NCI-H510A (cell line): Measurements from ENCODE around the gene PBX3.
"Not testable (repeated sequence)": the region's sequence is repeated elsewhere in the genome, so short reads cannot be mapped to it uniquely, and the experiment has no call there.

Experiments
- DNase-seq: peaks from one replicate; lab custom pipeline; 2025; lab: John Stamatoyannopoulos, UW

The PBX3 gene

DNA sequence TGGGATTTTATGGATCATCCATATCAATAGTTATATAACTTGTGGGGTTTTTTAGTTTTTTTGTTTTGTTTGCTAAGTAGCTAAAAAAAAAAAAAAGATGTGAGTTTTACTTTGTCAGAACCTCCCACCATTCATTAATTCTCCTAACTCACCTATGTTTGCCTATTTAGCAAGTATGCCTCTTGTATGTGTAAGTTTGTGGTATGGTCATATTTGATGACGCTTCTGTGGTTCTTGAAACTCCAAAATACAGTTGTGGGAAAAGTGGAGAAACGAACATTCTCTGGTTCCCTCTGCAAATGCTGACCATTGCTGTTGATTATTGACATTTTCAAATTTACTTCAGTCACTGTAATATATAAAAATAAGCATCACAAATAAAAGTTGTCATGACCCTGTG lies 75.7 kb downstream of the PBX3 start:
- no peak for DNase-seq

DNA sequence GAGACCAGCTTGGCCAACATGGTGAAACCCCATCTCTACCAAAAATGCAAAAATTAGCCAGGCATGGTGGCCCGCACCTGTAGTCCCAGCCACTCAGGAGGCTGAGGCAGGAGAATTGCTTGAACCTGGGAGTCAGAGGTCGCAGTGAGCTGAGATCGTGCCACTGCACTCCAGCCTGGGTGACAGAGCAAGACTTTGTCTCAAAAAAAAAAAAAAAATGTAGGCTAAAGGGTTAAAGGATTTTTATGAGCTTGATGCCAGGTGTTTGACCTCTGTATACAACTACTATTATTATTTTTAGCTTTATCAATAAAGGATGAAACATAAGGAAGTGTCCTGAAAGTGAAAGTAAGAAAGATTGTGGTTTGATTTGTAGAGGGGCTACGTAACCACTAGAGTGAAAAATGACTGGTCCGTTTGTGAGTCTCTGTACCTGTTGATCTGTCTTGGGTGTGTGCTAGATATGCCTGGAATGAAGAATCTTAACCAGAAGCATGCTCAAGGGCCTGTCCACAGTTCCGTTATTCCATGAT lies 76.8 kb downstream of the PBX3 start:
- DNase-seq: not testable (repeated sequence)

DNA sequence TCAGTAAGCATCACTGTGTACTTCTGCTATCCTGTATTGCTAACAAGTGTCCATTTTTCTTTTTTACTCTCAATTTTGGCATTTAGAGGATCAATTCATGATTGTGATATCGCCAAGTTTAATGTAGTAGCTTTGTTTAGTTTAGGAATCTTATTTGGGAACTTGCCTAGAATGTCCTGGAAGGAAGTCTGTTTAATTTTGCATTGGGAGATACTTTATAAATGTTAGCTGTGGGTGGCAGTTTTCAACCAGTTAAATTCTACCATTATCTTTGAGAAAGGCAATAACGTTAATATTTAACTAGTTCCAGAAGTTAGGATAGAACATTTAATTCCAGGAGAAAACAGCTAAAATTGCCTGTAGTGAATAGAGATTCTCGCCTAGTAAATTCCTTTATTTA lies 78.6 kb downstream of the PBX3 start:
- DNase-seq: no peak

DNA sequence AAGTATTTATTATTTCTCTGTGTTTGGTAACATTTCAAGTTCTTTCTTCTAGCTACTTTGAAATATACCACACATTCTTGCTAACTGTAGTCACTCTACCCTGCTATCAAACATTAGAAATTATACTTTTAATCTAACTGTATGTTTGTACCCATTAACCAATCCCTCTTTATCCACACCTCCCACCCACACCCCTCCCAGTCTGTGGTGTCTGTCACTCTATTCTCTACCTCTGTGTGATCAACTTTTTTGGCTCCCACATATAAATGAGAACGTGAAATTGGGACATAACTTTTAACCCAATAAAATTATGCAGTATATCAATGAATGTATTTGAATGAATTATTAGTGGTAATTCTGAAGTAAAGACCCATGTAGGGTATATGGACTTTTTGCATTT lies 79.7 kb downstream of the PBX3 start:
- DNase-seq: no peak

DNA sequence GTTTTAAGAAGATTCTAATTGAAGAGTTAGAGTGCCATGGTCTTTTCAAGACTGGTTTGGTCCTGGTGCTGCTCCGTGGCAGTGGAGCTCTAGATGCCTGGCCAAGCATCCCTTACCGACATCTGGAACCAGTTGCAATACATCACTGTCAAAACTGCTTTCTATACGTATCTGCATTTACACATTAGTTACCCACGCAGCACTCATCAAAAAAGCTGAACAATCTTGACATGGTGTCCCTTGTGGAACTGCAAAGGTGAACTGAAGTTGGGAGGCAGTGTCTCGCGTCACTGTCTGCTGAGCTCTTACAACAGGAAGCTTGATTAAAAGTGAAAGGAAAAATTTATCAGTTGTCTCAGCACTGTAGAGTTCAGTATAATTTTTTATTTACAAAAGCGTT lies 82.6 kb downstream of the PBX3 start:
- no peak for DNase-seq

DNA sequence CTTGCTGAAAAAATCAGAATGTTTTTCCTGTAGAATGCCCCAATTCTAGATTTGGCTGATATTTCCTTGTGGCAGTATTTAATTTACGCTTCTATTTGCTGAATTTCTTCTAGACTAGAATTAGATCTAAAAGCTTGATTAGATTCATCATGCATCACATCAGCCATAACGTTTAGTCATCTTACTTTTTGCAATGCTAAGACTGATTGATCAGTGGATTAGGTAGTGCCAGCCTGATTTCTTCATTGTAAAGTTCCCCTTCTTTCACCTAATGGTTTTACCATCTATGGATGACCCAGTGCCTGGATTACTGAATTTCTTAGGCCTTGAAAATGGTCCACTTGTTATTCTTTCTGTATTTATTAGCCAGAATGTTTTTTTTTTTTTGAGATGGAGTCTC lies 83.9 kb downstream of the PBX3 start:
- DNase-seq: no peak

DNA sequence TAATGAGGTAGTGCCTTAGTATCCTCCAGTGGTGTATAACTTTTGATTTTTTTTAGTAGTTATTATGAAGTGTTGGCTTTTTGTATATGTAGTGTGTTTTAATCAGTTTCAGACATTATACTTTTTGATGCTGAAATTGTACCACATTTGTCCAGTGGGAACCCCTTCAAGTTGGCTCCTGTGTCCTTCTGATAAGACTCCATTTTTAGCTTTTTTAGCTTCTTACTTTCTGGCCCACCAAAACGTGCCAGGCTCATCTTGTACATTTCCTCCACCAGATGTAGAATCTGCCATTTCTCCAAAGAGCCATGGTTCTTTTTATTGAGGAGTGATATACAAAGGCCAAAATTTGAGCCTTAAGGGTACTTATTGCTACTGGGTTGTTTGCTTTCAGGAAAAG lies 84.4 kb downstream of the PBX3 start:
- no peak for DNase-seq

DNA sequence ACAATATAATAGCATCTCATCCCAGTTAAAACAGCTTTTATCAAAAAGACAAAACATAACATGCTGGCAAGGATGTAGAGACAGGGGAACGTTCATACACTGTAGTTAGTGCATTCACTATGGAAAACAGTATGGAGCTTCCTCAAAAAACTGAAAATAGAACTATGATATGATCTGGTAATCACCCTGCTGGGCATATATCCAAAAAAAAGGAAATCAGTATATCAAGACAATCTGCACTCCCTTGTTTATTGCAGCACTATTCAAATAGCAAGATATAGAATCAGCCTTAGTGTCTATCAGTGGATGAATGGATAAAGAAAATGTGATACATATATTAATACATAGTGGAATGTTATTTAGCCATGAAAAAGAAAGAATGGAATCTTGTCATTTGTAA lies 88.5 kb downstream of the PBX3 start:
- no peak for DNase-seq

DNA sequence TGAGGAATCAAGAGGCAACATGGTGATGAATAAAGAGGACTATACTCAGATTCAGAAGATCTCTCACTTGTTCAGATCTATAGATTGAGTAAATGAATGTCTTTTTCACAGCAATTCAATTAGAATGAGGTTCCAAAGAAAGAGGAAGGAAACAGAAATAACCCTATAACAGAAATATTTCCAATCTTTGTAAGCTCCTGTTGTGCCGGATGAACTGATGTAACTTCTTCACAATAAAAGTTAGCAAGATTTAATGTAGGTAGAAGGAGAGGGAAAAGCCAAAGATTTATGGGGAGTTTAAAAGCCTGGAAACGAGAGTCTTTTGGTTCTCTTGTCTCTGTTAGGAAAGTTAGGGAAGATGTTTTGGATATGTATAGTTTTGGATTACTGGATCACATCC lies 92.1 kb downstream of the PBX3 start:
- DNase-seq: no peak

DNA sequence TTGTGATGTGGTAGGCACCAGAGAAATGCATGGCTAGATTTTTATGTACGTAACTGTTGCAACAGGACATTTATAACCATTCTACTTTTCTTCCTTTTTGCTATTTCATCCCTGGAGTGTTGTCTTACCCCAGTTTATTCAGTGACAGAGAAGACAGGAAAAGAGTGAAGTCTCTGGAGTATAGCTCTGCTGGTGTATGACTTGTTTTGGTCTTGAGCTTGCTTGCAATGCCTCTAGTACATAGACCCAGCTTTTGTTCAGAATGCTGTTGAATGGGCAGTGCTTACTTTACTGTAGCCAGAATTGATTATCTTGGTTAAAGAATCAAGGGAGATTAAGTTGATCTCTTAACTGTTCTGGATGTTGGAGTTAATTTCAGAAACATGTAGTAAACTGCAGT lies 94.3 kb downstream of the PBX3 start:
- DNase-seq: no peak

DNA sequence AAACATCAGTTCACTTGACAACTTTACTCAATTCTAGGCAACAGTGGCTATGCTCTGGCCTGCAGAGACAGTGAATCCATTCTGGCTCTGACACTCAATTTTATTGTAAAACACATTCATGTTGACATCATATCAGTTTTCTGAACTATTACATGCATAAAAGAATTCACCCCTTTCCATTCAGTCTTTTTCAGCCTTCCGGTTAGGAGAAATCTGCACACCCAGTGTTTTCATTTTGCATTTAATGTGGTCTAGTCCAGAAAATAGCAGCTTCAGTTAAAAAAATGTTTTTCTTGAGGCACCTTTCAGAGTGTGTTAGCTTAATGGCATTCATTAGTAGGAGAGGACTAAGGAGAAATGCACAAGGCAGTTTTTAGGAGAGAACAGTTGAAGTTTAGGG lies 95.1 kb downstream of the PBX3 start:
- no peak for DNase-seq

DNA sequence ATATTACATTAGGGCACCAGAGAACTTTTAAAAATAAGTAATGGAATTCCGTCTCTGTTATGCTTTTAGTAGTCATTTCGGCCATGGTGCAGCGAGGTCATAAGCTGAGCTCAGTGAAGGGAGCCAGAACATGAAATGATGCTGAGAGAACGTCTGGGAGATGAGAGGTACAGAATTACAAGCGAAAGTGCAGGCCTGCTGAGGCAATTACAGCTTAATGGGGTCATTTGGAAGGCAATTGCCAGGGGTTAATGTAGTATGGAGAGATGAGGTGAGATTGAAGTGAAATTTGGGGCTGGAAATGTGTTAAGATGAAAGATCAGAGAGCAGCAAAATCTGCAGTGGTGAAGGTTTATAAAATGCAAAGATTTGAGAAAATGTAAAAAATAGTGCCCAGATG lies 96.5 kb downstream of the PBX3 start:
- no peak for DNase-seq

DNA sequence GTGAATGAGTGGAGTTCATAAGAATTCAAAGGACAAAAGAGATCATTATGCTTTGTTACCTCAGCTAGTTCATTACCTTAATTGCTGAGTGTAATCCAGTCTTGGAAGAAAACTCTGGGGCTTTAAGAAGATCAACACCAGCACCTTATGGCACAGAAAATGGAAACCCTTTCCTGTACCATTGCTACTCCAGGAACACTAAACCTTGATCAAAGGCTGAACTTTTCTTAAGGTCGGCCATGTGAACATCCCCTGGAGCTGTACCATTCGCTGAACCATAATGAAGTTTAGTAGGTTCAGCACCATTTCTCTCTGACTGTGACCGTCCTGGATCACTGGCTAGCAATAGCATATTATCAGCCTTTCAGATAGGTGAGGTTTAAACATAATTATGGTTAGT lies 97.4 kb downstream of the PBX3 start:
- no peak for DNase-seq

DNA sequence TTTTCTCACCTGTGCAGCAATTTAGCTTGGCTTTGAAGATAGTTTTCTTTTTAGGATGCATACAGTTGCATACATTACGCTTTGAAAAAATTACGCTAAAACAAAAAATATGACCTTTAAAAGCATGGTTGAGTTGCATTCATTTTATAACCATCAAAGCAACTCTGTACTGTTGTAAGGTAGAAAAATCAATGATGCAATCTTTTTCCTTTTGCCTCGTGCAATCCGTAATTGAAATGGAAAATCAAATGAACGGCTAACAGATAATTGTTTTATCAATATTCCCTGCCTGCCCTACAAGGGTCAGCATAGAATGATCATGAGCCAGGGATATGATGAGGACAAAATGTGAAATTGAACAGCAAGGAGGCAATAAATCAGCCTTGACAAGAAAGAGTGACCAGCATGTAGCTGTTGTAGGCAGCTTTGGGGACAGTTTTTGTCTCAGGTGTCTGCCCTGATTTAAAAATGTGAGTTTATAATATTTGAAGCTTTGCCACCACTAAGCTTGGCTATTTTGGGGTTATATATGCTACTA lies 98.2 kb downstream of the PBX3 start:
- no peak for DNase-seq

DNA sequence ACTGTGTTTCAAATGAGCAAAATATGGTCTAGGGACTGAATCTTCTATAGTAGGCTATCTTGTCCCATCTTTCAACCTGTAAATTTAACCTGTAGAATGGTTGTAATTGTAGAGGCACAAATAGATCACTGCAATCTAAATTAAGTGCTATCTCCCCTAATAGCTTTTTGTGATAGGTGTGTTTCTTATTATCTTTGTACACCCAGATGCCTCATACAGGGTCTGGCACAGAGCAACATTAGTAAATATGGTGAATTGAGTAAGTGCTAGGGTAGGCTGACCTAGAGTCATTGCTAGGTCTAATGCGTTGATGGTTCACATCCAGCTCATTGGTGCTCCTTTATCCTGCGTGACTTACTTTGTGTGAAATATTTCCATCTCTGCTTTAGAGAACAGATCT lies 100.6 kb downstream of the PBX3 start:
- DNase-seq: no peak

DNA sequence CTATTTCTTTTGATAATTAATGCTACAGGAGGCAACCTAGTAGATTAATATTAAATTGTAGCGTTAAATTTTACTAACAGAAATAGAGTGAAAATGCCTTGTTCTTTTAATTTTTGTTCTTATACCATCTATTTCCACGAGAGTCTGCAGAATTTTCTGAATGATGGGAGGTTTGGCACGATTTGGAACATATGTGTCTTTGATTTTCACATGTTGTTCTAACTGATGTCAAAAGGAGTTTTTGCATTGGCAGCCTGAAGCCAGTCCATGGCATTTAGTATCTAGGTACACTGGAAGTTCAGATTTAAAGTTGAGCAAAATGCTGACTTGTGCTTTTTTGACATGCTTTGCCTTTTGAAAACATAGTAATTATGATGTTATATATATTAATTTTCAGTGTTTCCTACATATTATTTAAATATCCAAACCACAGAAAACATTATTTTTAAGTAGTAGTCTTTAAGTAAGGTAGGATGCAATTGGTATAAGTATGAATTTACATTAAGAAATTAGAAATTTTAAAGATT lies 103.0 kb downstream of the PBX3 start:
- no peak for DNase-seq

DNA sequence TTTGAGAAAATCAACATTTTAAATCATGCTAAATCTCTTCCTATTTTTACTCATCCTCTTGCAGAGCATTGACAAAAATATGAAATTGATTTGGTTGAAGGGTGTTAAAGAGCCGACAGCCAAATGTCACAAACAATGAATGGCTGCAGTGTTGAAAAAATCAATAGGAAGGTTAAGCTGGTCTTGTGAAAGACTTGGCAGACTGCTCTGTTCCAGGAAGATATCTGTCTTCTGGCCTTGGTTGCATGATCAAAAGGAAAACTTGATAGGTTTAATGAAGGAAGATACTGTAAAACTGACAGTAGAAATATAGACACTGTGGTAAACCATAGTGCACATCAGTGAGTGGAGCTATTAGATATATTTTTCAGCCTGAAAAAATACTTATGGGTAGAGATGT lies 103.6 kb downstream of the PBX3 start:
- no peak for DNase-seq

DNA sequence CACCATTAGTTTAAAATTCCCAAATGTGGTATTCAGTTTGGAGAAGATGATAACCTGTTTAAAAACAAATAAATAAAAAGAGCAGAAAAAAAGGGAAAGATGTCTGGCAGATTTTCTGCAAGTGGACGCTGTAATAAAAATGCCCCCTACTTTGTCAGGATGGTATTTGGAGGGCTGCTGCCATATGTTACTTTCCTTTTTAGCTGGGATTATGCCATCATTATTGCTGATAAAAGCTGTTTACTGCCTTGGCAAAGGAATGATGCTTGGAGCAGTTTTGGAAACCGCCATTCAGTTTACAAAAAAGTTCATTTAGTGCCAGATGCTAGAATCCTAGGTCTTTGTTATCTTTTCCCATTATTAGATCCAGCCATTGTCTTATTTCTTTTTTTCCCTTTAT lies 104.8 kb downstream of the PBX3 start:
- no peak for DNase-seq

DNA sequence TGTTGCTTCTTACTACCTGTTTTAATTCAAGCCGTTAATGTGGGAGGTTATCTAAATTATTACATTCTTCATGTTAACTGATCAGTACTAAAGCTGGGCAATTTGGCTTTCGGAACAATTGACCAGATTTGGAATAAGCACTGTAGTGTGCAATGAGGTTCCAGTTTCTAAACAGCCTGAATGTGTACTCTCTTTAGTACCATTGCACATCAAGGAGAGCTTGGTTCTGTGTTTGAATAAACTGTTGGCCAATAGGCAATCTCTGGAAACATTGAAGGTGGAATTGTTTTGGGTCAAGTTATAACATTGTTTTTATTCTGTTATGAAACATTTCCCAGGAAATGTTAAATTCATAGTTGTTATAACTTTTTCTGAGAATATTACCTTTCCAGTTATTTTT lies 105.2 kb downstream of the PBX3 start:
- DNase-seq: no peak

DNA sequence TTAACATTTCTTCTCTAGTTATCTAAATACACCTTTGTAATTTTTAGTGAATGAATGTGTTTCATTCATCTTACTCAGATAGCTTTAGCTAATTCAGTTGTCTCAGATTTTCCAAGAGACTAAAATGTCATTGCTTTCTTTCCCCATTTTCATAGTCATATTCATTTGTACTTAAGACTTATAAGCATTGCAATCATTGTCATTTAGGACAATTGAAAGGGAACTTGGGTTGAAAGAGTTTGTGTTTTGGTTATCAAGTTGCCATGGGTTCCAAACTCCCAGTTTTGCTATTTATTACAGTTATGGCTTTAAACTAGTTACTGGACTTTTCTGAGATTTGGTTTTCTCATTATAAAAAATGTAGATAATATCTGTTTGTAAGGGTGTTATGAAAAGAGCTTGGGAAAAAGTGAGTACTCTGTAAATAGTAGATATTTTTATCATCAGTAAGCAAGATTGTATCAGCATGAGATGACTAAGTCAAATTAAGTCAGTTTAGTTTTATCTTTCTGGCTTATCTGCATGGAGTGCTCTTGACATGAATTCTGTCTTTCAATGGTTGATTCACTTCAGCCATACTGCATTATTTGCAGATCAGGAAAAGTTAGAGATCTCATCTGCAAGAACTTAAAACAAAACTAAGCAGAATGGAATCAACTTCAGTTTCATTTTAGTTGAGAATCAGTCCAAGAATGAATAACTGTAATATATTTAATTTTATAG lies 107.5 kb downstream of the PBX3 start:
- no peak for DNase-seq

DNA sequence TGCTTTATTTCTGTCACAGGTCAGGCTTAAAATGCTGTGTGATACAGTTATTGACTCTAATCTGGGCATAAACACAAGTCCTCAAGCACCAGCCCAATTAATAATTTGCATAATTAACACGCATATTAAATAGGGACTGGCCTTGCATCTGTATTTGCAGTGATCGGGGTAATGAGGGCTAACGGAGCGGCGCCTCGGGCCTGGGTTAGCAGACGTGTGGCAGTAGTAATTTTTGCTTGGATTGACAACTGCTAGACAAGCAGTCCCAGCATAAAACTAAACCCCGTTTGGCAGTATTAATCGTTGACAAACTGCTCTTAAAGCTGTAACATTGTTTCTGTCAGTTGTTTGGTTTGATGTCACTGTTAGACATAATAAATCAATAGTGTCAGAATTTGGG lies 109.2 kb downstream of the PBX3 start:
- no peak for DNase-seq

DNA sequence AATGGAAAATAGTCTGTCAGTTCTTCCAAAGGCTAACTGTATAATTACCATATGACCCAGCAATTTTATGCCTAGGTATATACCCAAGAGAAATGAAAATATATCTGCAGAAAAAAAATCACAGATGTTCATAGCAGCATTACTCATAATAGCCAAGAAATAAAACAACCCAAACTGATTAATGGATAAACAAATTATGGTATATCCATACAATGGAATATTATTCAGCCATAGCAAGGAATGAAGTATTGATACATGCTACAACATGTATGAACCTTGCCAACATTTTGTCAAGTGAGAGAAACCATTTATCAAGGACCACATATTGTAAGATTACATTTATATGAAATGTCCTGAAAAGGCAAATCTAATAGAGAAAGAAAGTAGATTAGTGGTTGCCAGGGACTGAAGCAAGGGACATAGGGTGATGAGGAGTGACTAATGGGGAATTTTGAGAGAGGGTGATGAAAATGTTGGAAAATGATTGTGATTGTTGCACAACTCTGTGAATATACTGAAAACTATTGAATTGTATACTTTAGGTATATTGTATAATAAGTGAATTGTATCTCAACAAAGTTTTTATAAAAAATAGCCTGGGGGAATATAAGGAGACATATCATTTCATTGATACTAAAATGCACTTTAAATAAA lies 114.4 kb downstream of the PBX3 start:
- no peak for DNase-seq

DNA sequence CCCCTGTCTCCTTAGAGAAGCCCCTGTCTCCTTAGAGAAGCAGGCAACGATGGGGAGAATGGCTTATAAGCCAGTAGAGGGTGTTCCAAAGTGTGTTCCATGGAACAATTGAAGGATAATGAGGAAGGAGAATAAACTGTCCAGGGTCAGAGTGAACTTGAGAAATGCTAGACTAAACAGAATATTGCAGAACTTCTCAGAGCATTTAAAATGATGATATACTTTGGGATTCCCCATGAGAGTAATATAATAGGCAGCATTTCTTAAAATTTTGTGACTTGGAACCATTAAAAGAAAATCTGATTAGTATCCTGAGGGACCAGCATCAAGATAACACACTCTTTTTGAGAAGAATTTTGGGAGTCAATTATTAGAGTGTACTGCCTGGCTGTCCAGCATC lies 116.8 kb downstream of the PBX3 start:
- DNase-seq: no peak
